Activated CD4-positive, CD25-positive, alpha-beta regulatory T cell (primary cell): Measurements from ENCODE around the gene USP11.

Experiments used
- DNase-seq, 4 experiments: peaks; one replicate each; lab custom pipeline; 2025; lab: John Stamatoyannopoulos, UW

USP11 gene

GRCh38 chrX:47232803-47233332 lies at the start of gene USP11:
Gene USP11 (plus strand): TSS chrX:47233009. CDS start chrX:47233044, 35 bp downstream.
- peak in 2 of 4 experiments; percentile 23 to 27 for DNase-seq

- DNase-seq, result no peak
Measured at GRCh38 chrX:47184486-47184885, 48.3 kb upstream of the USP11 start.

- no peak for DNase-seq
Measured at GRCh38 chrX:47185241-47185640, 47.6 kb upstream of the USP11 start.

GRCh38 chrX:47186096-47186740 lies 46.6 kb upstream of the USP11 start:
- no peak for DNase-seq

- no peak for DNase-seq
Measured at GRCh38 chrX:47187106-47187677, 45.6 kb upstream of the USP11 start.

GRCh38 chrX:47189906-47190305 lies 42.9 kb upstream of the USP11 start:
- DNase-seq, result no peak

- peak; percentile 30 to 62 (median 57) for DNase-seq
Measured at GRCh38 chrX:47190445-47191269, 42.2 kb upstream of the USP11 start.

DNA sequence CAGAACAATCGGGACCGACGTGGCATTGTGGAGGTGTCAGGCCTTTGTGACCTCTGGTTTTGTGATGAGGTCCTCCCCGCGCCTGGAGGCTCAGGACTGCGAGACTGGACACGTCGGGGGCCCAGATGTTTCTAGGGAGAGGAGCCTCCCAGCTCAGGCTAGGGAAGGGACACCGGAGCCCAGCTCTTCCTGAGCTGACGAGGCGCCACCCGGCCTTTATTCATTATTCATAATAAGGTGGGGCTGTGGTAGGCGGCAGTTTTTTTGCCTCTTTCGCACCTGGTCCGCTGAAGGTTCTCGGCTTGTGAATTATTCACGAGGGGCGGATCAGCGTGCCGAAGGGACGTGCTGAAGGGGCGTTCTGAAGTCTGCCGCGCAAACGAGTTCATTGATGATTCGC lies 41.5 kb upstream of the USP11 start:
- DNase-seq, result peak in 3 of 4 experiments; percentile 6 to 11 (median 9)

- no peak for DNase-seq
Measured at GRCh38 chrX:47191806-47192401, 40.9 kb upstream of the USP11 start.

DNA sequence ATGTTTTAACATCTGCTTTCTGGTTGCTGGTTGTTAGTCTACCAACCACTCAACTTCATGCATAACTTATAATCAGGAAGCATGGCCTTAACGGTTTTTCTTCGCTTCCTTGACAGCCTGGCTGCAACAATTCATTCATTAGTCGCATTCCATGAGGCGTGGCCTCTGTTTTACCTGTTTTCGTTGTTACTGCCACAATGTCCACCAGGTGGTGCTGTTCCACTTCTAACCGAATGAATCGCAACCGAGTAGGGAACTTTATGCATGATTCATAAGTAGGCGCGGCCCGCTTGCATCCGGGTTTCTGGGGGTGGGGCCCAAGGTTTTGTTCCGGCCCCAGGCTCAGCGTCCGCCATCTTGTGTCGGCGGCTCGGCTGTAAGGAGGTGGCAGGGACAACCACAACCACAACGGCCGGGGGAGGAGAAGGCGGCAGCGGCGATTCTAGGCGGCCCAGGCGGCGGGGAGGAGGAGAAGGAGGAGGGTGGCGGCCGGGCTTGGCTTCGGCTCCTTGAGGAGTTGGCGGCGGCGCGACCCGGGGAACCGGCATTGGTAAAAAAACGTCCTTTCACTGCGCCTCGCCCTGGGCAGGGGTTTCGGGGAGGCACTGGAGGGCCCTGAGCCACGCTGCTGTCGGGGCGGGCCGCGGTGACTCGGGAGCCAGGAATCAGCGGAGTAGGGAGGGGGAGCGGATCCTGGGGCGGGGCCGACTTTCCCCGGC lies 39.2 kb upstream of the USP11 start, which contains the start of gene UBA1:
TSS of gene UBA1 (plus strand) at position 355 of the 719 bp plus-strand sequence. CDS start 4,974 bp downstream, outside the sequence.
- peak; percentile 76 to 90 (median 82) for DNase-seq

GRCh38 chrX:47194194-47194787 lies 38.5 kb upstream of the USP11 start:
- no peak for DNase-seq

DNA sequence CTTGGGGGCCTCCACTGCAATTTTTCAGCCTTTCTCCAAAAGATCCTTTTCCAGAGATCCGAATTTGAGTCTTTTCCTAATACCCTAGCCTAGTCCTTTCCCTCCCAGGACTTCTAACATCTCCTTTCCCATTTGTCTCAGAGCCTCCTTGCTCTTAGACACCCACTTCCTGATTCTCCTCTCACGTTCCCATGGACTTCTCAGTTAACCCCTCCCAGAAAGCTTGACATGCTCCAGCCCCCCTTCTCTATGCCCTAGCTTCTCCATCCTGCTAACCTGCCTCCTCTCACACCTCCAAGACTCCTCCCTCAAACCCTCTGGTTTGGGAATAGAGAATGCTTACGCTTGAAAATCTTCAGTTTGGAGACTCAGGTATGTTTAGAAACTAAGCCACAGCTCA lies 36.7 kb upstream of the USP11 start:
- no peak for DNase-seq

GRCh38 chrX:47197526-47197925 lies 35.3 kb upstream of the USP11 start:
- DNase-seq, result no peak

DNA sequence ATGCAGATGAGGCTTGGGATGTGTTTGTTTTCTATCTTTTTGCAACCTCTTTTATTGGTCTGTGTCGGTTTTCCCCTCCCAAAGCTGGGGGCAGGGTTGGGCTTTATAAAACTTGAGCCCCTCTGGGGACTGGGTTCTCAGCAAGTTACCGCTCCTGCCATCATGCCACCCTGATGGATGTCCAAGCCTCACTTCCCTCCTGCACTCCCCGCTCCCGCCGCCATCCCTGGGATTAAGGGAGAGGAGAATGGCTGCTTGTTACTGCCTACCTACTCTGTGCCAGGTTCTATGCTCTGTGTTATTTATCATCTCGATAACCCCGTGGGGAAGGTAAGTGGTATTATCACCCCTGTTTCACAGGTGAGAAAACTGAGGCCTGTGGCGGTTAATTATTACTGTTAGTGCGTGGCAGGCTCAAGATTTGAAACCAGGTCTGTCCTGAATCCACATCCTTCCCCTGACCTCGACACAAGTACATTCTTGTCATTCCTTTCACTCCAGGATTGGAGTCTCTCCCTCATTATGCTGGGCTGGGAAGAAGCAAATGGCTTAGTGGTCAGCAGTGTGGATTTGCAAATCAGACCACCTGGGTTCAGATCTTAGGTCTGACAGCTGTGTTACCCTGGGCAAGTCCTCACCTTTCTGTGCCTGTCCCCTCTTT lies 34.7 kb upstream of the USP11 start:
- no peak for DNase-seq

GRCh38 chrX:47198687-47199080 lies 34.1 kb upstream of the USP11 start:
- no peak for DNase-seq

GRCh38 chrX:47199286-47199685 lies 33.5 kb upstream of the USP11 start:
- no peak for DNase-seq

DNA sequence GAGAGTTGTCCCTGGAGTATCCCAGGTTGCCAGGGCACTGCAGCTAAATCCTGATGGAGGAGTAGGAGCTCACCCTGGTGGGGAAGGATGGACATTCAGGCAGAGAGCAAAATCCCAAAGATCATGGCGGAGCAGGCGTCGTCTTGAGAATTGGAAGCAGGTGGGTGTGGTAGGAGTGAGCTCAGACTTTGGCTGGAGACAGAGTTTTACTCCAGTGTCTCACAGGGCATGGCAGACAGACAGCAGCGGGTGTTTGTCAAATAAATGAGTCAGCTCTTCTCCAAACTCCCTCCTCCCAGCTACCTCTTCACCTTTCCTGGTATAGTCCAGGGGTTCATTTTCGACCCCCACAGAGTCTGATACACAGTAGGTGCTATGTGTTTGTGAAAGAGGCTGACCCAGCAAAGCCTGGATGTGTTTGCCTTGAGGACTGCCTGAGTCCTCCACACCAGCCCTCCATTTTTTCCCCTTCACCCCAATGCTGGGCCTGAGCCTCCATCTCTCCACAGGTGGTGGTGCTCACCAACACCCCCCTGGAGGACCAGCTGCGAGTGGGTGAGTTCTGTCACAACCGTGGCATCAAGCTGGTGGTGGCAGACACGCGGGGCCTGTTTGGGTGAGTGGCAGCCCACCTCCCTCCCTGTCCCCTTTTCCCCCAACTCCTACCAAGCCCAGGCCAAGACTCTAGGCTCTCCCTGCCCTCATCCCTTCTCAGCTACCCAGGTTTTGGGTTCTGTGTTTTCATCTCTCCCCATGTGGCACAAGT lies 32.2 kb upstream of the USP11 start:
- DNase-seq, result no peak

GRCh38 chrX:47201345-47201944 lies 31.4 kb upstream of the USP11 start:
- no peak for DNase-seq

- no peak for DNase-seq
Measured at GRCh38 chrX:47202316-47202715, 30.5 kb upstream of the USP11 start.
